Stimulated activated memory B cell treated with anti-CD40 and anti-IgM and Interleukin-4, amounts not matched to agents 10 μg/mL and 1 μg/mL and 100 μg/mL, for 72 hours (primary cell): Measurements from ENCODE around the gene C3orf22.

Source experiments
- ATAC-seq: fragments of 150-1000 bp; cut with Tn5 transposase; 2 replicates; pipeline ENCODE4 v1.10.0; 2021
- H3K27ac Mint-ChIP-seq: one replicate; pipeline ENCODE4 v1.8.0; 2022; ENCODE audit warnings: mild to moderate bottlenecking, mixed read lengths
- H3K27me3 Mint-ChIP-seq: one replicate; pipeline ENCODE4 v1.8.0; 2022; ENCODE audit warnings: mixed read lengths
- H3K36me3 Mint-ChIP-seq: one replicate; pipeline ENCODE4 v1.8.0; 2022; ENCODE audit warnings: mixed read lengths
- H3K4me1 Mint-ChIP-seq: one replicate; pipeline ENCODE4 v1.8.0; 2022; ENCODE audit warnings: mixed read lengths
- H3K4me3 Mint-ChIP-seq: one replicate; pipeline ENCODE4 v1.8.0; 2022; ENCODE audit warnings: mild to moderate bottlenecking, moderate library complexity, mixed read lengths
- H3K9me3 Mint-ChIP-seq: one replicate; pipeline ENCODE4 v1.8.0; 2022; ENCODE audit warnings: mixed read lengths

Gene C3orf22

DNA sequence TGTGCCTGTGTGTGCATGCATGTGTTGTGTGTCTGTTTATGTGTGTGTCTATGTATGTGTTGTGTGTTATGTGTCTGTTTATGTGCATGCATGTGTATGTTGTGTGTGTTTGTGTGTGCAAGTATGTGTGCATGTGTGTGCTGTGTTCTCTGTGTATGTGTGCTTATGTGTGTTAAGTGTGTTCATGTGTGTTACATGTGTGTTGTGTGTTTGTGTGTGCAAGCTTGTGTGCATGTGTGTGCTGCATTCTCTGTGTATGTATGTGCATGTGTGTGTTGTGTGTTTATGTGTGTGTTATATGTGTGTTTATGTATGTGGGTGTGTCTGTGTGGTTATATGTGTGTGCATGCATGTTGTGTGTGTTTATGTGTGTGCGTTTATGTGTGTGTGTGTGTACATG lies 56.1 kb downstream of the C3orf22 start:
- H3K27me3 Mint-ChIP-seq: peaks cover 12% of the 10 kb centered on the region

GRCh38 chr3:126501736-126502135 lies 57.0 kb downstream of the C3orf22 start:
- Mint-ChIP-seq H3K27ac (no peak overlapping the region), H3K4me1 (no peaks in the 10 kb centered on the region), H3K36me3 (no peaks in the 10 kb centered on the region), H3K9me3 (no peaks in the 10 kb centered on the region), H3K4me3 (no peak overlapping the region), H3K27me3 (peaks cover 12% of the 10 kb centered on the region)
- ATAC-seq: no peak

More for the DNA sequence above, 56.1 kb downstream of the C3orf22 start:
- H3K4me3 Mint-ChIP-seq: no peak overlapping the region
- H3K4me1 Mint-ChIP-seq: no peaks in the 10 kb centered on the region
- H3K9me3 Mint-ChIP-seq: no peaks in the 10 kb centered on the region
- H3K36me3 Mint-ChIP-seq: no peaks in the 10 kb centered on the region
- H3K27ac Mint-ChIP-seq: no peak overlapping the region
- no peak for ATAC-seq

GRCh38 chr3:126501054-126501453 lies 57.7 kb downstream of the C3orf22 start:
- no peak for ATAC-seq
- no peaks in the 10 kb centered on the region for H3K4me1 Mint-ChIP-seq
- no peak overlapping the region for H3K27ac Mint-ChIP-seq
- H3K9me3 Mint-ChIP-seq: no peaks in the 10 kb centered on the region
- no peaks in the 10 kb centered on the region for H3K36me3 Mint-ChIP-seq
- H3K4me3 Mint-ChIP-seq: no peak overlapping the region
- peaks cover 12% of the 10 kb centered on the region for H3K27me3 Mint-ChIP-seq

GRCh38 chr3:126500016-126500415 lies 58.7 kb downstream of the C3orf22 start:
- H3K36me3 Mint-ChIP-seq: no peaks in the 10 kb centered on the region
- ATAC-seq: no peak
- no peaks in the 10 kb centered on the region for H3K9me3 Mint-ChIP-seq

More at GRCh38 chr3:126500016-126500415, 58.7 kb downstream of the C3orf22 start:
- no peaks in the 10 kb centered on the region for H3K4me1 Mint-ChIP-seq
- peaks cover 5% of the 10 kb centered on the region for H3K27me3 Mint-ChIP-seq
- H3K27ac Mint-ChIP-seq: no peak overlapping the region
- H3K4me3 Mint-ChIP-seq: no peak overlapping the region
